NCI-H460 (cell line): ENCODE data around the gene KCNH6. TPM values are rescaled to one million over a fixed set of nuclear protein-coding genes. Genes with fewer than 3 reads are reported as not detected.

ENCODE experiments used
- DNase-seq: peaks from one replicate; pipeline ENCODE4 v3.0.0-alpha.2; 2016; ENCODE audit warnings: low read depth; ENCODE audit errors: extremely low read depth
- total RNA-seq: library from RNA; depleted of rRNA; stranded (reverse); fragments of >200 nt; shearing (Covaris generic); gene quantifications from 2 replicates; pipeline ENCODE4 v1.2.3, GENCODE V29; 2014

Gene KCNH6
- total RNA-seq, 1 experiment from 2014 or later, result not detected

GRCh38 chr17:63549946-63550816 is 27.0 kb downstream of the KCNH6 start, which contains the start of gene DCAF7:
Gene DCAF7, plus strand, starts transcription at chr17:63550477. Its CDS starts 201 bp downstream, at chr17:63550678.
- DNase-seq, result peak; percentile 100

- no peak for DNase-seq
Observed at GRCh38 chr17:63550817-63551639, 27.9 kb downstream of the KCNH6 start.

- no peak for DNase-seq
Observed at GRCh38 chr17:63552211-63552610, 29.1 kb downstream of the KCNH6 start.

DNA sequence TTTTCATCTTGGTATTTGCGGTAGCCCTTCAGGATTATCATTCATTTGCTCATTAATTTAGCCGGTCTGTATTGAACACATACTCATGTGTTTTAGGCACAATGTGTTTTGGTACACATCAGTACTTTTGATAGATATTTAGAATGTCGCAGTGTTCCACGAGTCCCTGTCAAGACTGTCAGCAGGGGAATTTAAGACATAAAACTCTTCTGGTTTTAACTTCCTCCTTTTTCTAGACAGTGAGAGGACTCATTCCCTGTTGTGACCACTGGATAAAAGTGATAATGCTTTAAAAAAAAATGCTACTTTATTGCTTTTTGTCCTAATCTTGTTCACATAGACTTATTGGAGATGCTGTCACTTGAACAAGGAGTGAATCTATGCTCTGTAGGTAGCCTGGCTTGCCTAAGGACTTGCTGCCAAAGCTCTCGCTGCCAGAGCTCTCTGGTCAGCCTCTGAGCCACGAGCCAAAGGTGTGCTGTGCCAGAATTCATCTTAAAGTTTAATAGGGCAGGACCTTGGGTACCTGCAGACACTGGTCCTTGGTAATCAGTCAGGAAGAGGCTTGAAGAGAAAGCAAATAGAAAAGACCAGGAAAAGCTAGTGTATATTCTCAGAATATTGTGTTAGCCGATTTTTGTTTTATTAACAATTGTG is 32.5 kb downstream of the KCNH6 start:
- no peak for DNase-seq

DNA sequence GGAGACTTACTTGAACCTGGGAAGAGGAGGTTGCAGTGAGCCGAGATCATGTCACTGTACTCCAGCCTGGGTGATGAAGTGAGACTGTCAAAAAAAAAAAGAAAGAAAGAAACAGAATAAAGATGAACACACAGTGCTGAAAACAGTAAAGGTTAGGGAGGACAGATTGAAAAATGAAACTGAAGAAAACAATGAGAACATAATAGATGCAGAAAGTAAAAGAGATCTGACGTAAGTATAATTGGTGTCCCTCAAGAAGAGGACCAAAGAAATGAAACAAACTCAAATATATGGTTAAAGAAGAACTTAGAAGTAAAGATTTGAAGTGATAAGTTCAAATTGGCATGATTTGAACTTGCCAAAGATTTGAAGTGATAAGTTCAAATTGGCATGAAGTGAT is 34.3 kb downstream of the KCNH6 start:
- no peak for DNase-seq

DNA sequence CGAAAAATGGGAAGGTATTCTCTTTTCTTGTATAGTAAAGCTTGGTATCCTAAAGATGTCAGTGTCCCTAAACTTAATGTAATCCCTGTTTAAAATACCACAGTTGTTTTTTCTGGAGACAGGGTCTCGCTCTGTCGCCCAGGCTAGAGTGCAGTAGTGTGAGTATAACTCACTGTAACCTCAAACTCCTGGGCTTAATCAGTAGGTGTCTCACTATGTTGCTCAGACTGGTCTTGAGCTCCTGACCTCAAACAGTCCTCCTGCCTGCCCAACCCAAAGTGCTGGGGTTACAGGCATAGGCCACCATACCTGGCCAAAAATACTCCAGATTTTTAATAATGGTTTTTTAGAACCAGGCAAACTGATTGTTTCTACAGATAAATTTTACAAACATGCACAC is 35.3 kb downstream of the KCNH6 start:
- no peak for DNase-seq

GRCh38 chr17:63561819-63562218 is 38.7 kb downstream of the KCNH6 start:
- no peak for DNase-seq

DNA sequence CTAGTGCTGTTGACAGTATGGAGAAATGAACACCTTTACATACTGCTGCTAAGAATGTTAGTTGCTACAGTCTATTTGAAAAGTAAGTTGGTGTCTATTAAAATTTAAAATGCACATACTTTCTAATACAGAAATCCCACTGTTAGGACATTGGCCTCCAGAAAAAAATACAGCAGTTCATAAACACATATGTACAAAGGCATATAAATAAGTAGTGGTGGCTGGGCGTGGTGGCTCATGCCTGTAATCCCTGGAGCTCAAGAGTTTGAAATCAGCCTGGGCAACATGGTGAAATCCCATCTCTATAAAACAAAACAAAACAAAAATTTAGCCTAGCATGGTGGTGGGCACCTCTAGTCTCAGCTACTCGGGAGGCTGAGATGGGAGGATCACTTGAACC is 40.2 kb downstream of the KCNH6 start:
- DNase-seq, result no peak

- no peak for DNase-seq
Observed at GRCh38 chr17:63564562-63564961, 41.4 kb downstream of the KCNH6 start.

DNA sequence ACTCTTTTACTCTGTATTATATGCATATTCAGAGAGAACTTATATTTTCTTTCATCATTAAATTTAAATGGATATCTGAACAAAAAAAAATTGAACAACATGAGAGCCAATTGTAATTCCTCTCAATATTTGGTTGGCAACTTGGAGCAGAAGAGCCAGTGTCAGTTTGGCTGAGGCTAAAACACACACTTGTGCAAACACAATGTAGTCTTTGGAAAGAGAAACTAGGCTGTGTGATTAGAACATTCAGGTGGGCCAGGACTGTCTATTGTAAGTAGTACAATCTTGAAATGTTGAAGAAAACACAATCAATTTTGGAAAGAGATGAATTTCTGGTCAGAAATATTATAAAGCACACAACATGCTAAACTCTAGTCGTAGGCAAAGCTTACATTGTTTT is 44.1 kb downstream of the KCNH6 start:
- DNase-seq, result no peak

- DNase-seq, result no peak
Observed at GRCh38 chr17:63568563-63568962, 45.4 kb downstream of the KCNH6 start.

GRCh38 chr17:63571632-63572310 is 48.6 kb downstream of the KCNH6 start:
- no peak for DNase-seq

DNA sequence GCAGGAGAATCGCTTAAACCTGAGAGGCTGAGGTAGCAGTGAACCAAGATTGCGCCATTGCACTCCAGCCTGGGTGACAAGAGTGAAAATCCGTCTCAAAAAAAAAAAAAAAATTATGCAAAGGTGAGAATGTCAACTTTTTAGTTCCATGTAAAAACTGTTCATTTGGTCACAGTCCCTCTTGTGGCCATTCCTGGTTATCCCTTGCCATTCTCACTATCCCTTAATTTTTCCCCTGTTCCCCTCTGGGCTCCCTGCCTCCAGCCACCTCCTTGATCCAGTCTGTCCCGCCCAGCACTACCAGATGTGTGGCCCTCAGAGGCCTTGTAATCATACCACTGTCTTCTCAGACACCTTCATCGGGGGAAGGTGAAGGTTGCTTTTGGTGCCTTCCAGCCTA is 50.5 kb downstream of the KCNH6 start:
- no peak for DNase-seq

DNA sequence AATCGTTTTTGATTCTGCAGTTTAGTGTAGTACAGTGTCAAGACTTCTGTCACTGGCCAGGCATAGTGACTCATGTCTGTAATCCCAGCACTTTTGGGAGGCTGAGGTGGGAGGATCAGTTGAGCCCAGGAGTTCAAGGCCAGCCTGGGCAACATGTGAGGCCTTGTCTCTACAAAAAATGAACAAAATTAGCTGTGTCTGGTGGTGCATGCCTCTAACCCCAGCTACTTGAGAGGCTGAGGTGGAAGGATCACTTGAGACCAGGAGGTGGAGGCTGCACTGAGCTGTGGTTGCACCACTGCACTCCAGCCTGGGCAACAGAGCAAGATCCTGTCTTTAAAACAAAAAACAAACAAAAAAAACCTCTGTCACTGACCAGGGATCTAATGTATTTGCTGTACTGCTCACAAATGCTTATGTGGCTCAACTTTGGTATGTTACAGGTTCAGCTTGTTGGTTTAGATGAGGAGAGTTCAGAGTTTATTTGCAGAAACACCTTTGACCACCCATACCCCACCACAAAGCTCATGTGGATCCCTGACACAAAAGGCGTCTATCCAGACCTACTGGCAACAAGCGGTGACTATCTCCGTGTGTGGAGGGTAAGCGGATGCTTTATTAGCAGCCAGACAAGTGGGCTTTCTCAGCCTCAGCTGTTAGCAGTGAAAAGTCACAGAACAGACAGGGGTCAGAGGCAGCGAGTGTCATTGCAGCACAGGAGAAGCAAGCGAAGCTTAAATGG is 55.0 kb downstream of the KCNH6 start:
- no peak for DNase-seq

DNA sequence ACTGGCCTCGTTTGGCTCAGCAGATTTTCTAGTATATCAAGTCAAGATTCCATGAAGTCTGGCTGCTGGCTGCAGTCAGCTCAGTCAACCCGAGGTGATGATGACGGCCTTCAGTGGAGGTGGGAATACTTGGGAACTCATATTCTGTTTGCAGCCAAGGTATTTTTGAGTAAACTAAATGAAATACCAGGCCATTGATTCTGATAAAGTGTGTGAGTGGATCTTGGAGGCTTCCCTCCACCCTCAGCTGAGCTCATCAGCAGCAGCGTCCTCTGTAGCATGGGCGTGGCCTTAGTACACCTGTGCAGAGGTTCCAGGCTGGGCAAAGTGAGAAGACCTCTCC is 55.6 kb downstream of the KCNH6 start:
- DNase-seq, result no peak

DNA sequence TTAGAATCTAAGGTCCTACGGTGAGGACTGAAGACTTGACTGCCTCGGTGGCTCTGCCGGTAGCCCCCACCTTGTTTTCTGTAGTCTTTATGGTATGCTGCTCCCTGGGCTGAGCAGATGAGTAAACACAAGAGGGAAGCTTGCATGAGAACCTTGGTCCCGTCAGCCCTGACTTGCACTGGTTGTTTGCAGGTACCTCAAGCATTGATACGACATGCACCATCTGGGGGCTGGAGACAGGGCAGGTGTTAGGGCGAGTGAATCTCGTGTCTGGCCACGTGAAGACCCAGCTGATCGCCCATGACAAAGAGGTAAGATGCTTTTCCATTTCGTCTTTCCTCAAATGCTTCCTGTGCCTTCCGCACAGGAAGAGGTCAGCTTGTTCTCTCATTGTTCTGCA is 56.5 kb downstream of the KCNH6 start:
- DNase-seq, result no peak

- no peak for DNase-seq
Observed at GRCh38 chr17:63587770-63588169, 64.6 kb downstream of the KCNH6 start.

DNA sequence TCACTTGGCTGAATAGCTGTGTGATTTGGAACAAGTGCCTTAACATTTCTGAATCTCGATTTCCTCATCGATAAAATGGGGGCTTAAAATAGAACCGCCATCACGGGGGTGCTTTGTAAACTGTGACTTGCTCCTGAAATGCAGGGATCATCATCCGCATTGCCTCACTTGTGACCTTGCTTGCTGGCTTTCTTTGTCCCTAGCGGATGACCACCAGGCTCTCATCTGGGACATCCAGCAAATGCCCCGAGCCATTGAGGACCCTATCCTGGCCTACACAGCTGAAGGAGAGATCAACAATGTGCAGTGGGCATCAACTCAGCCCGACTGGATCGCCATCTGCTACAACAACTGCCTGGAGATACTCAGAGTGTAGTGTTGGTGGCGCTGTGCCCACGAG is 65.6 kb downstream of the KCNH6 start:
- DNase-seq, result no peak

GRCh38 chr17:63589646-63590045 is 66.5 kb downstream of the KCNH6 start:
- no peak for DNase-seq

DNA sequence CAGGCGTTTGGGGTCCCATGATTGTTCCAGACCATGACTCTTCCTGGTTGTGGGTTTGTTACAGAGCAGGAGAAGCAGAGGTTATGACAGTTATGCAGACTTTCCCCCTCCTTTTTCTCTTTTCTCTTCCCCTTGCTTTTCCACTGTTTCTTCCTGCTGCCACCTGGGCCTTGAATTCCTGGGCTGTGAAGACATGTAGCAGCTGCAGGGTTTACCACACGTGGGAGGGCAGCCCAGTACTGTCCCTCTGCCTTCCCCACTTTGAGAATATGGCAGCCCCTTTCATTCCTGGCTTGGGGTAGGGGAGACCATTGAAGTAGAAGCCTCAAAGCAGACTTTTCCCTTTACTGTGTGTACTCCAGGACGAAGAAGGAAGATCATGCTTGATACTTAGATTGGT is 69.6 kb downstream of the KCNH6 start:
- no peak for DNase-seq
